ENCODE measurements around the gene NAA10. TPM values are rescaled to one million over a fixed set of nuclear protein-coding genes. Genes with fewer than 3 reads are reported as not detected.

NAA10 gene
- total and polyA plus RNA-seq, 2 of the 13 experiments (the other 11 are each of a cell fraction or from before 2014, with no cell fraction given), result 49.2 to 51.7 TPM

- TF ChIP-seq CREB1 (IDR thresholded peaks at IDR 0.05), result no peak
- TF ChIP-seq CREB1 (CRISPR knock-in tag; IDR thresholded peaks at IDR 0.05), result peak; percentile 37; the same call in 1 of the 2 replicates
- TF ChIP-seq PATZ1 (CRISPR knock-in tag; IDR thresholded peaks at IDR 0.05), result 0 out of 2 replicates have a peak, but pooled peaks have one; percentile 24
- no peak for TF ChIP-seq ZSCAN29 (CRISPR knock-in tag; conservative IDR thresholded peaks at IDR 0.05)
- TF ChIP-seq ZNF382 (CRISPR knock-in tag; IDR thresholded peaks at IDR 0.05; ENCODE audit: borderline replicate concordance), result no peak
- no peak for TF ChIP-seq MIER3 (CRISPR knock-in tag; IDR thresholded peaks at IDR 0.05; ENCODE audit: borderline replicate concordance)
- peak; percentile 60 for TF ChIP-seq STAG1 (CRISPR knock-in tag; IDR thresholded peaks at IDR 0.05)
- peak; percentile 62; the same call in 1 of the 2 replicates for TF ChIP-seq ZBTB43 (CRISPR knock-in tag; conservative IDR thresholded peaks at IDR 0.05)
- TF ChIP-seq ZNF362 (CRISPR knock-in tag; IDR thresholded peaks at IDR 0.05; ENCODE audit: borderline replicate concordance), result no peak
- TF ChIP-seq YEATS2 (CRISPR knock-in tag; IDR thresholded peaks at IDR 0.05; ENCODE audit: borderline replicate concordance), result 0 out of 2 replicates have a peak, but pooled peaks have one; percentile 31
- TF ChIP-seq ELF3 (CRISPR knock-in tag; IDR thresholded peaks at IDR 0.05), result 0 out of 2 replicates have a peak, but pooled peaks have one; percentile 15
- 0 out of 2 replicates have a peak, but pooled peaks have one; percentile 29 for TF ChIP-seq MED13 (CRISPR knock-in tag; IDR thresholded peaks at IDR 0.05)
- peak; percentile 92 for TF ChIP-seq RBM22 (optimal IDR thresholded peaks at IDR 0.05; ENCODE audit: low read length)
- TF ChIP-seq ZNF776 (CRISPR knock-in tag; IDR thresholded peaks at IDR 0.05), result no peak
- no peak for TF ChIP-seq RBM39 (IDR thresholded peaks at IDR 0.05; ENCODE audit: low read depth, low read length, poor library complexity, severe bottlenecking)
- no peak for TF ChIP-seq ZNF644 (CRISPR knock-in tag; IDR thresholded peaks at IDR 0.05; ENCODE audit: low read depth)
- TF ChIP-seq HDAC1 (CRISPR knock-in tag; IDR thresholded peaks at IDR 0.05), result peak; percentile 57; the same call in 1 of the 2 replicates
- peak; percentile 96 for TF ChIP-seq ZNF770 (CRISPR knock-in tag; IDR thresholded peaks at IDR 0.05)
- no peak for TF ChIP-seq SP1 (IDR thresholded peaks at IDR 0.05)
- TF ChIP-seq SP1 (CRISPR knock-in tag; IDR thresholded peaks at IDR 0.05), result peak; percentile 30; the same call in 1 of the 2 replicates
- no peak for TF ChIP-seq ZUFSP (CRISPR knock-in tag; IDR thresholded peaks at IDR 0.05; ENCODE audit: borderline replicate concordance)
- TF ChIP-seq ZNF143 (CRISPR knock-in tag; IDR thresholded peaks at IDR 0.05), result peak; percentile 58; the same call in 1 of the 2 replicates
These were observed 12.4 kb upstream of the NAA10 start (continued) for GRCh38 chrX:153947009-153947769.
